ENCODE measurements around the gene HSPA12A.

Gene HSPA12A

GRCh38 chr10:116740971-116741370 is 1.4 kb downstream of the HSPA12A start:
- no peak for DNase-seq

DNA sequence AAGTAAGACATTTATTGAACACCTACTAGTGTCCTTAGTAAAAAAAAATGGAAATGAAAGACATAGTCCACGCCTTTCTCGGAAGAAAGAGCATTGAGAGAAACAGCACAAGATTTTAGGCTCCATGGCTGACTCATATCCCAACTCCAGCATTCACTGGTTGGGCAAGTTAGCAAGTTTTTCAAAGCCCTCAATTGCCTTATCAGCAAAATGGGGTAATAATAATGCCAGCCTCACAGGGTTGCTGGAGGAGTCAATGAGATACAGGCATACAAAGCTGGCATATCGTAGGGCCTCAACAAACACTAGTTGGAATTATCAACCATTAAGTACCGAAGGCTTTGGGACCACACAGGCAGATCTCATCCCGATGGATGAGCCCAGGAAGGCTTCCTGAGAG is 4.0 kb downstream of the HSPA12A start:
- no peak for DNase-seq

- DNase-seq = no peak
Measured at GRCh38 chr10:116737627-116738327, 4.6 kb downstream of the HSPA12A start.

- no peak for DNase-seq
Measured at GRCh38 chr10:116733566-116733965, 8.8 kb downstream of the HSPA12A start.

- no peak for DNase-seq
Measured at GRCh38 chr10:116732573-116732972, 9.8 kb downstream of the HSPA12A start.

DNA sequence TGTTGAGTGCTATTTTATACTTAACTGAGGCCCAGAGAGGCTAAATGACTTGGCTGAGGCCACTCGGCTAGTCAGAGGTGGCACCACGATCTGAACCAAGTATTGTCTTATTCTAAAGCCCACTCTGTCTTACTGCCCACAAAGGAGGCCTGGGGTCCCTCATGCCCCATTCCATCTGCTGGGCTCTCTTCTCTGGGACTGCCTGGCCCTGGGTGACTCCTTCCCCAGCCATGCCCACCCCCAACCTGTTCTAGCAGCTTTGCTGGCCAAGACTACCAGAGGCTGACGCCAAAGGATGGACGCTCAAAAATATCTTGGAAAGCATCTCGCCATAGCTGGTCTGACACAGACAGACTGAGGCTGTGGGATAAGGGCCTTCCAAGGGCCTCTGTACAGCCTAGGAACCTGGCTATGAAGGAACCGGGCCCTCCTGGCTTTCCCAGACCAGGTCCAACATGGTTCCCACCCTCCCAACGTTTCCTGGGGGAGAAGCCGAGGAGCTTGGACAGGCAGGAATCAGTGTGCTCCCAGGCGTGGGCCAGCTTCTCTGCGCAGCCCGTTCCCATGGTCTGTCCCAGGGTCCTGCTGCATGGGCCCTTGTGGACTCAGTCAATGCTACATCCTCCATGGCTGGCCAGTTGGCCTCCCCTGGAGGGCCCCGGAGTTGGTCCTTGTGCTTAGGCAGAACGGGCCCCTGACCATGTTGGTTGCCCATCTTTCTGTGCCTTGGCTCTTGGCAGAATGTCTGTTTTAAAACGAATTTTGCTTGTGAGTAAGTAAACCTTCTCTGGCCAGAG is 11.7 kb downstream of the HSPA12A start:
- no peak for DNase-seq

DNA sequence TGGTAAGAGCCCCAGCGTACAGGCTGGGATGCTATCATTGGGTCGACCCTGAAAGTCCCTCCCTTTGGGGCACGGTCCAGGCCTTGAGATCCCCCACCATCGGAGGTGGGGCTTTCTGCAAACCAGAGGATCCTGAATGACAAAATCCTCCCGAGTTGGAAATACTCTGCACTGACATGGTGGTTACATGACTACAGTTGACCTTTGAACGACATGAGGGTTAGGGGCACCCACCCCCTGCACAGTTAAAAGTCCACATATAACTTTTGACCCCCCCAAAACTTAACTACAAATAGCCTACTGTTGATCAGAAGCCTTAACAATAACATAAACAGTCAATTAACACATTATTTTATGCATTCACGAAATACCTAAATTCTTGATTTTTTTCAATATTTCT is 13.1 kb downstream of the HSPA12A start:
- DNase-seq = no peak

GRCh38 chr10:116728526-116729096 is 13.8 kb downstream of the HSPA12A start:
- no peak for DNase-seq

DNA sequence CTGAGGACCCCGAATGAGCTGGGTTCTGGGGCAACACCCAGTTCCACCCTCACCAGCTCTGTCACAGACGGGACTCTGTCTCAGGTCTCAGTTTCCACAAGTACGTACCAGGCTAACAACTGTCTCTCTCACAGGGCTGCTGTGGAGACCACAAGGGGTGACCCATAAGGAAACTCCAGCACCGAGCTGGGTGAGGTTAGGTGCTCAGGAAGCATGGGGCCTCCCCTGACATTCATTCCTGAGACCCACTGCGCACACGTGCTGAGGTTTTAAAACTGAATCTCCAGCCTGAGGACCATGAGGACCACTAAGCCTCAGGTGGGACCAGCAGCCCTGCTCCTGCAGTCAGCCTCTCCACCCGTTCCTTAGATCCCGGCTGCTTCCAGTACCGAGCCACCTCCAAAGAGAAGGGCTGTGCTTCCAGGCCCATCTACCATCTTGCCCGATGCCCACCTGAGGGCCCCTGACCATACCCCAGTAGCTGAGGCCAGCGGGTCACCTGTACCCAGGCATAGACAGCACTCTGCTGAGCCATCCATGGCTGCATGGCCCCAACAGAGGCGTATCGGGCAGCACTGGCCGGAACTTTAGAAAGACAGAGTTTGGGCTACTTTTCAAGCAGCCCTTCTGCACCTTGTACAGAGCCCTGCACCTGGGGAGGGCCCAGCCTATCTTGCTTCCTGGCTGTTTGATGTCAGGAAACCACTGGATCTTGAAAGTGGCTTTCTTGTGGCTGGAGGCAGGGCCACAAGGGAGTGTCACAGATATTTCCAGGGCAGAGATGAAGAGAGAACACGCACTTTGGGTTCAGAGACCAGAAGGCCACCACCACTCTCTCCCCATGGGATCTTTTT is 18.7 kb downstream of the HSPA12A start:
- DNase-seq = no peak

GRCh38 chr10:116722736-116723427 is 19.5 kb downstream of the HSPA12A start:
- no peak for DNase-seq

DNA sequence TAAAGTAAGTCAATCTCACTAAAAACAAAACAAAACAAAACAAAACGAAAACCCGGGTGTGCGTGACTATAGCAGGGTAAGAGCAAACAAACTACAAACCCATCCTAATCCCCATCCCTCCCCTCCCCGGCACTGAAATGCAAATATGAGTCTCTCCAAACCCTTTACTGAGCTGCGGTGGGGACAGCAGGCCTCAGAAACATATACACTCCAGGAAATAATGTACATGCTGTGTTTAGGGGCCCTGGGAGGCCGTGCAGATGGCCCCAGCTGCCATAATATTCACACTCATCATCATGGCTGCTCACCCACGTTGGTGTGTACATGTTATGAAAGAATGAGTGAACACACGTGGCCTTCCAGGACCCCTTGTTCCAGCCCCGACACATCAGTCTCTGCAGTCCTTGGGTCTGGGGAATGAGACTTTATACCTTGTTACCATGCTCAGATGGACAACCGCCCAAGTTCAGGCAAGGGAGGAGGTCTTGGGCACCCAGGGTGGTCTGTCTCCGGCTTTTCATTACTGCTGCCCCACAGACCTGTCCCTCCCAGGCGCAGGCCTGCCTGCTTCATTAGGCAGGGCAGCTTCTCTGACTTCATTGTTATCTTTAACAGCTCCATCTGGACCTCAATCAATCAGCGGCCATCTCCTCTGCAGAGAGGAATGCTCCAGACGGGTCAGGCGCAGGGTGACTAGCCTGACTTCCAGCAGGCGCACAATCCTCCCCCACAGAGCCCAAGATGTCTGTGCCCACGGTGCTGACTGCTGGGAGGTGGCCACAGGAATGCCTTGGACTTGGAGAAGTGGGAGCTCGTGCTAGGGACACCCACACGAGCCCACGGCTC is 20.6 kb downstream of the HSPA12A start:
- DNase-seq = no peak

DNA sequence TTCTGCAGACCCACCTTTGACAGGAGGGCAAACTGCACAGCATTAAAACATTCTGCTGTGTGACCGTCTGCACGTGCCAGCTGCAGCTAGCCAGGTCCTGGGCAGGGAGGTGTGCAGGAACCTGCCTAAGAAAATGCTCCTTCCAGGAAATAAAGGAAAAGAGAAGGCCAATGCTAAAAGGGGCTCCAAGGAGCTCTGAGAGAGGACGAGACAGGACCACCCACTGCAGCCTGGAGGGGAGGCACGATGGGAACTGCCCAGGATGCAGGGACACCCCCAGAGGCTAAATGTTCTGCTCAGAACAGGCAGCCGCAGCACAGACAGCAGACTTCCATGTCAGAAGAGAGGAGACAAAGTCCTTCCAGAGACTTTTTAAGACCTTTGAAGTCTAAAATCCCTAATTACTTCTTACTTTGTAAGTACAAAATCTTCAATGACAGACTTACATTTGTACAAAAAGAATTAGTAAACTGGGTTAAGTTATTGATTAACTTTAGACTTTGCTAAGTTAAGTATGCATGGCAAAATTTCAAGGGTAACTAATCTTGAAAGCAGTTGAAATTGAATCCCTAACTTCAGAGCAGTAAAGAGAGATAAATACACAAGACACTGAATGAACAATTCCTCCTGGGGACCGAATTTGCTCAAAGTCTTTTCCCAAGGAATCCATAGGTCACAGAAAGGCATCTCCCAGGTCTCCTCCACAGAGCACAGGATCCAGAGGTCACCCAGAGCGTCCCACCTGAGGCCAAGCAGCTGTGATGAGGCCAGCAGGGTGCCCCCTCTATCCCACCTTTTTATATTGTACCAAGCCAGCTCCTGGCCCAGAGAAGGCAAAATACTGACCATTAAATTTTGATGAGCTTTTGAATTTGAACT is 21.5 kb downstream of the HSPA12A start:
- DNase-seq = no peak

DNA sequence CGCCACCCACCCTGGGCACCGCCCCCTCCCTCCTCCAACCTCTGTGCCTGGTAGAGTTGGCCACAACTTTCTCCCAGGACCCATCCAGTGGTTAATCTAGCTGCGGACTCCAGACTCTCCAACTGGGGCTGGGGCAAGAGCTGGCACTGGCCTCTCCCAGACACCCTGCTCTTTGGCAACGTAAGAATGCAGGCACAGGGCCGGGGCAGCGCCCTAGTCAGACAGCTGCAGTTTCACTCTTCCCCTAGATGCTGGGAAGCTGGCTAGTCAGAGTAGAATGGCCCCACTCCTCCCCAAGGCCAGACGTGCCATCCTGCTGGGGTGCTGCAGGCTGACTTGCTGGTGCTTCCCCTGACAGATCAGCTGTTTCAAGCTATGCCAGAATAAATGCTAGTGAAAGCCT is 22.1 kb downstream of the HSPA12A start:
- DNase-seq = no peak

- no peak for DNase-seq
Measured at GRCh38 chr10:116719804-116720203, 22.6 kb downstream of the HSPA12A start.

DNA sequence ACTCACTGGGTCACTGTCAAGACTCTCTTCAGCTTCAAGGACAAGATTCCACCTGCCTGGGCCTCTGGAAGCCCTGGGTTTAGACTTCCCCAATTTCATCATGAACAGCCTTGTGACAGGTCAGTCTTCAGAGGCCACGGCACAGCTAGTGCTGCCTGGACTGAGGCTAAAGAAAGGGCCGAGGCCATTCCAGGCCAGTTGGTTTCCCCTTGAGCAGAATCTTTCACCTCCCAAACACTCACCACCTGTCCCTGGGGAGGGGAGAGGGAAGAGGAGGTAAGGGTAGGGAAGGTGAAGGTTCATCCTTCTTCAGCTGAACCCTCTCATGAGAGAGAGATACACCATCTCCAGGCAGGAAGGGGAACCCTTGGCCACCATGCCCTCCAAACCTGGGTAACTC is 24.3 kb downstream of the HSPA12A start:
- DNase-seq = no peak

GRCh38 chr10:116716381-116716780 is 26.0 kb downstream of the HSPA12A start:
- DNase-seq = no peak

GRCh38 chr10:116715839-116716377 is 26.5 kb downstream of the HSPA12A start:
- no peak for DNase-seq

DNA sequence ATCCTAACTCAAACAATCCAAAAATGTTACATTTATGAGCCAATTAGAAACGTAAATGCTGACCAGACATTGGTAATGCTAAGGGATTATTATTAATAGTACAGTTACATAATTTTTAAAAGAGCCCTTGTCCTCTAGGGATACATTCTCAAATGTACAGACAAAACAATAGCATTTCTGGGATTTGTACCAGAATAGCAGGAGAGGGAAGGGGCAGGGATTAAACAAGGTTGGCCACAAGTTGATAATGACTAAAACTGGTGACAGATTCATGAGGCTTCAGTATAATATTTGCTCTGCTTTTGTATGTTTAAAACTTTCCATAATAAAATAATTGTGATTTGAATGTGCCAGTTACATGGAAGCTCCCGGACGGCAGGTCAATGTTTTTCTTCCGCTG is 27.0 kb downstream of the HSPA12A start:
- no peak for DNase-seq

DNA sequence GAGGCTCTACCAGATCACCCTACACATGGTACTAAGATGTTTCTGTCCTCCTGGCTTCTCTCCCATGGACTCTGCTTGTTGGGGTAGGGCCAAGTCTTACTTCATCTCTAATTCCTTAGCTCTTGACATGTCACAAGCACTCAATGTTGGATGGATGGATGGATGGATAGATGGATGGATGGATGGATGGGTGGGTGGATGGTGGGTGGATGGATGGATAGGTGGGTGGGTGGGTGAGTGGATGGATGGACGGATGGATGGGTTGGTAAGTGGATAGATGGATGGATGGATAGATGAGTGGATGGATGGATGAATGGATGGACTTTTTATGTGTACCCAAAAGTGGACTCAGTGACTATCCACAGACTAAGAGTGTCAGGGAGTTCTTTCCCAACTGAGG is 28.5 kb downstream of the HSPA12A start:
- DNase-seq = no peak

DNA sequence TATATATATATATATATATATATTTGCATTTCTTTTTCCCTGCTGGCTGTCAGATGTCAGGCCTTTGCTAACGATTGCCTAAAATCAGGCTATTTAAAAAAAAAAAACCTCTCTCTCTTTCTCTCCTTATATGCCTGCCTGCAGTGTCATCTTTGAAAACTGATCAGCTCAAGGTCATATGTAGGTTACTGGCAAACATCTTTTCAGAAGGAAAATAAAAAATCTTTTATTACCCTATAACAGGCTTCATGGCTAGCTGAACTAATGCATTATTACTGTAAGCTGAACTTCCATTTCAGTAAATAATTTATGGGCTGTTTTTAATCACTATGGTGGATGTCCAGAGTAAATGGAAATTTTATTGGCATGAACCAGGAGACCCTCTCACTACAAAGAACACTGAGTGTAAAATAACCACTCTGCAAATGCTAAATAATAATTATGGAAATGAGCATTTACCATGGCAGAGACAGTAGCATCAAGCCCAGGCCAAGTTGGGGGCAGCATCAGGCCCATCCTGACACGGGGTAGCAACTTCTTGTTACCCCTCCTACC is 29.3 kb downstream of the HSPA12A start:
- DNase-seq = no peak

All from stimulated activated CD8-positive, alpha-beta memory T cell treated with anti-CD3 and anti-CD28 coated beads, Interleukin-4, amount 100 ng/mL, for 48 hours (primary cell).